ENCODE results near the gene C11orf58.
A peak's percentile ranks its signal among the peaks of the same experiment; 100 is the strongest.

C11orf58 gene

GRCh38 chr11:16786131-16786530, 47.7 kb downstream of the C11orf58 start:
- DNase-seq = peak; percentile 4

- DNase-seq = no peak
Measured at GRCh38 chr11:16787035-16787742, 48.7 kb downstream of the C11orf58 start.

GRCh38 chr11:16788141-16789062, 50.0 kb downstream of the C11orf58 start:
- DNase-seq = peak; percentile 69

GRCh38 chr11:16789063-16789420, 50.6 kb downstream of the C11orf58 start:
- no peak for DNase-seq

- DNase-seq = no peak
Measured at GRCh38 chr11:16789560-16790485, 51.4 kb downstream of the C11orf58 start.

GRCh38 chr11:16790486-16791190, 52.2 kb downstream of the C11orf58 start:
- no peak for DNase-seq

- peak; percentile 59 for DNase-seq
Measured at GRCh38 chr11:16791191-16791961, 52.9 kb downstream of the C11orf58 start.

- no peak for DNase-seq
Measured at GRCh38 chr11:16792426-16792825, 54.0 kb downstream of the C11orf58 start.

- DNase-seq = no peak
Measured at GRCh38 chr11:16793009-16793408, 54.6 kb downstream of the C11orf58 start.

GRCh38 chr11:16793511-16793910, 55.1 kb downstream of the C11orf58 start:
- DNase-seq = no peak

- no peak for DNase-seq
Measured at GRCh38 chr11:16794047-16794818, 55.8 kb downstream of the C11orf58 start.

GRCh38 chr11:16795146-16795545, 56.7 kb downstream of the C11orf58 start:
- DNase-seq = no peak

- no peak for DNase-seq
Measured at GRCh38 chr11:16796311-16796710, 57.9 kb downstream of the C11orf58 start.

- DNase-seq = no peak
Measured at GRCh38 chr11:16797776-16798175, 59.3 kb downstream of the C11orf58 start.

- DNase-seq = no peak
Measured at GRCh38 chr11:16799221-16799620, 60.8 kb downstream of the C11orf58 start.

- DNase-seq = no peak
Measured at GRCh38 chr11:16799890-16800289, 61.4 kb downstream of the C11orf58 start.

GRCh38 chr11:16800382-16800781, 61.9 kb downstream of the C11orf58 start:
- peak; percentile 3 for DNase-seq

- peak; percentile 10 for DNase-seq
Measured at GRCh38 chr11:16801288-16801980, 63.0 kb downstream of the C11orf58 start.

- DNase-seq = no peak
Measured at GRCh38 chr11:16804104-16804947, 65.9 kb downstream of the C11orf58 start.
